Cardiac septum (tissue), 1 donor: Measurements from ENCODE around the gene RBBP8. TPM values are rescaled to one million over a fixed set of nuclear protein-coding genes. Genes with fewer than 3 reads are reported as not detected.
"Not testable (repeated sequence)": the region's sequence is repeated elsewhere in the genome, so short reads cannot be mapped to it uniquely, and the experiment has no call there.

Source experiments
- DNase-seq: peaks from one replicate; pipeline ENCODE4 v3.0.0-alpha.2; 2020; ENCODE audit warnings: low spot score
- intact Hi-C: fragments of 100-400 bp; cut with DNase I; formaldehyde crosslinking; loops from one replicate; pipeline ENCODE4 v1.14.0; 2022
- total RNA-seq: library from RNA; stranded (reverse); fragmentation: NEBNext Ultra II Directional; extraction: Animal tissue kit (Norgen Biotek cat#: 25700); gene quantifications from one replicate; pipeline ENCODE4 v1.2.1, GENCODE V29; 2021
- donor health status: DM: no; HTN: no; CAD: no.

RBBP8 gene
- total RNA-seq, 1 donor from 2014 or later = 7.2 TPM

GRCh38 chr18:22935431-22935830 is 2.3 kb downstream of the RBBP8 start:
- DNase-seq = no peak
- intact Hi-C loops = no loop called here

- intact Hi-C loops = no loop called here
Measured at GRCh38 chr18:22936515-22936914, 3.4 kb downstream of the RBBP8 start.

GRCh38 chr18:22939649-22940048 is 6.5 kb downstream of the RBBP8 start:
- intact Hi-C loops = no loop called here
- no peak for DNase-seq

More at GRCh38 chr18:22936515-22936914, 3.4 kb downstream of the RBBP8 start:
- DNase-seq = no peak

GRCh38 chr18:22943847-22944246 is 10.7 kb downstream of the RBBP8 start:
- intact Hi-C loops = no loop called here
- DNase-seq = no peak

GRCh38 chr18:22946217-22946616 is 13.1 kb downstream of the RBBP8 start:
- no peak for DNase-seq
- intact Hi-C loops = no loop called here

GRCh38 chr18:22946846-22947245 is 13.7 kb downstream of the RBBP8 start:
- intact Hi-C loops = no loop called here
- DNase-seq = no peak

GRCh38 chr18:22951823-22952222 is 18.7 kb downstream of the RBBP8 start:
- DNase-seq = no peak
- intact Hi-C loops = no loop called here

- DNase-seq = no peak
- intact Hi-C loops = no loop called here
Measured at GRCh38 chr18:22952525-22952924, 19.4 kb downstream of the RBBP8 start.

- DNase-seq, intact Hi-C loops: not testable (repeated sequence)
Measured at GRCh38 chr18:22953982-22954381, 20.9 kb downstream of the RBBP8 start.

GRCh38 chr18:22956226-22956625 is 23.1 kb downstream of the RBBP8 start:
- DNase-seq = no peak

GRCh38 chr18:22961156-22961555 is 28.0 kb downstream of the RBBP8 start:
- no peak for DNase-seq
- intact Hi-C loops = no loop called here

More at GRCh38 chr18:22956226-22956625, 23.1 kb downstream of the RBBP8 start:
- intact Hi-C loops = no loop called here

- intact Hi-C loops = no loop called here
- DNase-seq = no peak
Measured at GRCh38 chr18:22962004-22962403, 28.9 kb downstream of the RBBP8 start.

- intact Hi-C loops = no loop called here
- no peak for DNase-seq
Measured at GRCh38 chr18:22964116-22964515, 31.0 kb downstream of the RBBP8 start.

- intact Hi-C loops = no loop called here
- DNase-seq = no peak
Measured at GRCh38 chr18:22964722-22965121, 31.6 kb downstream of the RBBP8 start.

- intact Hi-C loops = no loop called here
Measured at GRCh38 chr18:22971038-22971437, 37.9 kb downstream of the RBBP8 start.

GRCh38 chr18:22974001-22974400 is 40.9 kb downstream of the RBBP8 start:
- intact Hi-C loops = no loop called here
- DNase-seq = no peak

More at GRCh38 chr18:22971038-22971437, 37.9 kb downstream of the RBBP8 start:
- DNase-seq = no peak

- DNase-seq = no peak
- intact Hi-C loops = no loop called here
Measured at GRCh38 chr18:22974707-22975106, 41.6 kb downstream of the RBBP8 start.

GRCh38 chr18:22975508-22975907 is 42.4 kb downstream of the RBBP8 start:
- DNase-seq = no peak
- intact Hi-C loops = no loop called here

GRCh38 chr18:22977847-22978701 is 44.9 kb downstream of the RBBP8 start:
- DNase-seq = no peak
- intact Hi-C loops = no loop called here

- no peak for DNase-seq
- intact Hi-C loops = loop anchor here (5.0 to 10.0 kb wide), 2 partner anchors 48 to 186 kb away; partner anchors contain the start of gene RBBP8
Measured at GRCh38 chr18:22980394-22980793, 47.3 kb downstream of the RBBP8 start.
